ENCODE measurements around the gene EAPP.
"Not testable (repeated sequence)": the region's sequence is repeated elsewhere in the genome, so short reads cannot be mapped to it uniquely, and the experiment has no call there.

Gene EAPP

DNA sequence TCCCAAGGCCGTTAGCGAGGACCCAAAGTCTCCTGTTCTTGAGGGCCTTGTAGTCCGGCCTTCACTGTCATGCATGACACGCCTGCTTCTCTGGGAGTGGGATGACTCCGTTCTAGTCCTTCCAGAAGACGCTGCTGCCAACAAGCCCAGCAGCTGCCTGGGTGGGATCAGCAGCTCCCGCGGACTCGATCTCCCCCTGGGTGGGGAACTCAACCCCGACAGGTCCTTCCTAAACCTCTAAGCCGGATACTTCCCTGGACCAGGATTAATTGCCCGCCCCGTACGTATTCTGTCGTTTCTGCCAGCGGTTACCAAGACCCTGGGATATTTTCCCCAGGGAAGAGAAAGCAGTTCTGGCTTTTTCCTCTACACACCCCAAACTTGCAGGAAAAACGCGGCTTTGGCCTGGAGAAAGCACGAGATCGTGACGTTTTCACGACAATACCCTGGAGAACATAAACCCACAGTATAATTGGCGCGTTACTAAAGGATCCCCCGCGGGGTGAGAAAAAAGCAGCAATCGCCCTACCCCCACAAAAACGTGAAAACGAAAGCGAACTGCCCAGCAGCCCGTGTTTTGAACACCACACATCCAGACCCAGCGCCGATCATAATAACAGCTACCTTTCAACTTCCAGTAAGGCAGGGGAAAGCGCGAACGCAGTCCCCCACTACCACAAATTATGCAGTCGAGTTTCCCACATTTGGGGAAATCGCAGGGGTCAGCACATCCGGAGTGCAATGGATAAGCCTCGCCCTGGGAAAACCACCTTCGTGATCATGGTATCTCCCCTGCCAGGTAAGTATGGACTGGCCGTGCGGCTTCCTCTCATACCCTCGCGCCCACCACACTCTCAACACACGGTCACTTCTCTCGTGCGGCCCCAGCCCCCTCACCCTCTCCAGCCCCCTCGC is 16.3 kb upstream of the EAPP start:
- H3K27ac ChIP-seq (ENCODE audit: low read depth, low read length); H3K27me3 ChIP-seq (ENCODE audit: control insufficient read depth in 1 of 2, insufficient read depth in 2 of 2, low read length in 2 of 2); H3K9me3 ChIP-seq (ENCODE audit: control insufficient read depth in 1 of 2, low read length in 2 of 2); H3K9ac ChIP-seq (ENCODE audit: low read depth in 1 of 2, low read length in 2 of 2); H3K4me3 ChIP-seq (ENCODE audit: low read depth in 1 of 2, low read length in 2 of 2); H3K36me3 ChIP-seq (ENCODE audit: control insufficient read depth in 1 of 2, insufficient read depth in 2 of 2, low read length in 2 of 2): not testable (repeated sequence)
- H3K4me1 ChIP-seq (ENCODE audit: control insufficient read depth in 1 of 2, insufficient read depth in 2 of 2, low read length in 2 of 2), result peaks cover 8 to 11% of the 10 kb centered on the region in 2 donors

- peaks cover 8 to 11% of the 10 kb centered on the region in 2 donors for H3K4me1 ChIP-seq (ENCODE audit: control insufficient read depth in 1 of 2, insufficient read depth in 2 of 2, low read length in 2 of 2)
- H3K27ac ChIP-seq (ENCODE audit: low read depth, low read length), result no peak overlapping the region
- H3K9ac ChIP-seq (ENCODE audit: low read depth in 1 of 2, low read length in 2 of 2), result peak overlapping the region in 1 of 2 donors; percentile 15
- peak overlapping the region in 1 of 2 donors; percentile 48 for H3K4me3 ChIP-seq (ENCODE audit: low read depth in 1 of 2, low read length in 2 of 2)
- no peaks in the 10 kb centered on the region for H3K9me3 ChIP-seq (ENCODE audit: control insufficient read depth in 1 of 2, low read length in 2 of 2)
- no peaks in the 10 kb centered on the region for H3K36me3 ChIP-seq (ENCODE audit: control insufficient read depth in 1 of 2, insufficient read depth in 2 of 2, low read length in 2 of 2)
- no peaks in the 10 kb centered on the region for H3K27me3 ChIP-seq (ENCODE audit: control insufficient read depth in 1 of 2, insufficient read depth in 2 of 2, low read length in 2 of 2)
Measured at GRCh38 chr14:34554540-34555250, 15.2 kb upstream of the EAPP start.

GRCh38 chr14:34549276-34549966 is 9.9 kb upstream of the EAPP start:
- H3K4me3 ChIP-seq (ENCODE audit: low read depth in 1 of 2, low read length in 2 of 2); H3K36me3 ChIP-seq (ENCODE audit: control insufficient read depth in 1 of 2, insufficient read depth in 2 of 2, low read length in 2 of 2); H3K27me3 ChIP-seq (ENCODE audit: control insufficient read depth in 1 of 2, insufficient read depth in 2 of 2, low read length in 2 of 2); H3K27ac ChIP-seq (ENCODE audit: low read depth, low read length); H3K9ac ChIP-seq (ENCODE audit: low read depth in 1 of 2, low read length in 2 of 2); H3K4me1 ChIP-seq (ENCODE audit: control insufficient read depth in 1 of 2, insufficient read depth in 2 of 2, low read length in 2 of 2); H3K9me3 ChIP-seq (ENCODE audit: control insufficient read depth in 1 of 2, low read length in 2 of 2): not testable (repeated sequence)

GRCh38 chr14:34548472-34548981 is 9.0 kb upstream of the EAPP start:
- Histone ChIP-seq H3K4me3 (ENCODE audit: low read depth in 1 of 2, low read length in 2 of 2) (no peak overlapping the region), H3K9me3 (ENCODE audit: control insufficient read depth in 1 of 2, low read length in 2 of 2) (no peaks in the 10 kb centered on the region), H3K27me3 (ENCODE audit: control insufficient read depth in 1 of 2, insufficient read depth in 2 of 2, low read length in 2 of 2) (no peaks in the 10 kb centered on the region), H3K27ac (ENCODE audit: low read depth, low read length) (no peak overlapping the region), H3K36me3 (ENCODE audit: control insufficient read depth in 1 of 2, insufficient read depth in 2 of 2, low read length in 2 of 2) (no peaks in the 10 kb centered on the region), H3K9ac (ENCODE audit: low read depth in 1 of 2, low read length in 2 of 2) (no peak overlapping the region), H3K4me1 (ENCODE audit: control insufficient read depth in 1 of 2, insufficient read depth in 2 of 2, low read length in 2 of 2) (peaks cover 0 to 2% of the 10 kb centered on the region in 2 donors)

DNA sequence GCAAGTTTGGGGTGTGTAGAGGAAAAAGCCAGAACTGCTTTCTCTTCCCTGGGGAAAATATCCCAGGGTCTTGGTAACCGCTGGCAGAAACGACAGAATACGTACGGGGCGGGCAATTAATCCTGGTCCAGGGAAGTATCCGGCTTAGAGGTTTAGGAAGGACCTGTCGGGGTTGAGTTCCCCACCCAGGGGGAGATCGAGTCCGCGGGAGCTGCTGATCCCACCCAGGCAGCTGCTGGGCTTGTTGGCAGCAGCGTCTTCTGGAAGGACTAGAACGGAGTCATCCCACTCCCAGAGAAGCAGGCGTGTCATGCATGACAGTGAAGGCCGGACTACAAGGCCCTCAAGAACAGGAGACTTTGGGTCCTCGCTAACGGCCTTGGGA is 7.6 kb upstream of the EAPP start:
- H3K9me3 ChIP-seq (ENCODE audit: control insufficient read depth in 1 of 2, low read length in 2 of 2); H3K9ac ChIP-seq (ENCODE audit: low read depth in 1 of 2, low read length in 2 of 2): not testable (repeated sequence)

GRCh38 chr14:34546272-34547135 is 7.0 kb upstream of the EAPP start:
- not testable (repeated sequence) for H3K36me3 ChIP-seq (ENCODE audit: control insufficient read depth in 1 of 2, insufficient read depth in 2 of 2, low read length in 2 of 2); H3K27ac ChIP-seq (ENCODE audit: low read depth, low read length); H3K4me1 ChIP-seq (ENCODE audit: control insufficient read depth in 1 of 2, insufficient read depth in 2 of 2, low read length in 2 of 2); H3K27me3 ChIP-seq (ENCODE audit: control insufficient read depth in 1 of 2, insufficient read depth in 2 of 2, low read length in 2 of 2); H3K9me3 ChIP-seq (ENCODE audit: control insufficient read depth in 1 of 2, low read length in 2 of 2); H3K9ac ChIP-seq (ENCODE audit: low read depth in 1 of 2, low read length in 2 of 2); H3K4me3 ChIP-seq (ENCODE audit: low read depth in 1 of 2, low read length in 2 of 2)

More for the DNA sequence above, 7.6 kb upstream of the EAPP start:
- not testable (repeated sequence) for H3K4me3 ChIP-seq (ENCODE audit: low read depth in 1 of 2, low read length in 2 of 2); H3K27me3 ChIP-seq (ENCODE audit: control insufficient read depth in 1 of 2, insufficient read depth in 2 of 2, low read length in 2 of 2); H3K4me1 ChIP-seq (ENCODE audit: control insufficient read depth in 1 of 2, insufficient read depth in 2 of 2, low read length in 2 of 2); H3K27ac ChIP-seq (ENCODE audit: low read depth, low read length); H3K36me3 ChIP-seq (ENCODE audit: control insufficient read depth in 1 of 2, insufficient read depth in 2 of 2, low read length in 2 of 2)

- H3K9me3 ChIP-seq (ENCODE audit: control insufficient read depth in 1 of 2, low read length in 2 of 2); H3K27me3 ChIP-seq (ENCODE audit: control insufficient read depth in 1 of 2, insufficient read depth in 2 of 2, low read length in 2 of 2); H3K36me3 ChIP-seq (ENCODE audit: control insufficient read depth in 1 of 2, insufficient read depth in 2 of 2, low read length in 2 of 2): not testable (repeated sequence)
- peak overlapping the region in 1 of 2 donors; percentile 100 for H3K9ac ChIP-seq (ENCODE audit: low read depth in 1 of 2, low read length in 2 of 2)
- H3K4me3 ChIP-seq (ENCODE audit: low read depth in 1 of 2, low read length in 2 of 2), result peak overlapping the region; percentile 96 to 100
- peaks cover 5 to 17% of the 10 kb centered on the region in 2 donors for H3K4me1 ChIP-seq (ENCODE audit: control insufficient read depth in 1 of 2, insufficient read depth in 2 of 2, low read length in 2 of 2)
- peak overlapping the region; percentile 72 for H3K27ac ChIP-seq (ENCODE audit: low read depth, low read length)
Measured at GRCh38 chr14:34540181-34541059, 919 bp upstream of the EAPP start.

GRCh38 chr14:34538871-34539406 is 562 bp downstream of the EAPP start:
- peaks cover 5 to 17% of the 10 kb centered on the region in 2 donors for H3K4me1 ChIP-seq (ENCODE audit: control insufficient read depth in 1 of 2, insufficient read depth in 2 of 2, low read length in 2 of 2)
- H3K27ac ChIP-seq (ENCODE audit: low read depth, low read length), result peak overlapping the region; percentile 96
- peak overlapping the region; percentile 96 to 100 for H3K4me3 ChIP-seq (ENCODE audit: low read depth in 1 of 2, low read length in 2 of 2)
- H3K27me3 ChIP-seq (ENCODE audit: control insufficient read depth in 1 of 2, insufficient read depth in 2 of 2, low read length in 2 of 2), result no peaks in the 10 kb centered on the region
- peak overlapping the region; percentile 99 to 100 for H3K9ac ChIP-seq (ENCODE audit: low read depth in 1 of 2, low read length in 2 of 2)
- peaks cover 3 to 11% of the 10 kb centered on the region in 2 donors for H3K36me3 ChIP-seq (ENCODE audit: control insufficient read depth in 1 of 2, insufficient read depth in 2 of 2, low read length in 2 of 2)
- no peaks in the 10 kb centered on the region for H3K9me3 ChIP-seq (ENCODE audit: control insufficient read depth in 1 of 2, low read length in 2 of 2)
